Measurements from ENCODE around the gene IFNA16.
"Not testable (repeated sequence)": the region's sequence is repeated elsewhere in the genome, so short reads cannot be mapped to it uniquely, and the experiment has no call there.

Gene IFNA16
- long read RNA-seq: 0 reads

DNA sequence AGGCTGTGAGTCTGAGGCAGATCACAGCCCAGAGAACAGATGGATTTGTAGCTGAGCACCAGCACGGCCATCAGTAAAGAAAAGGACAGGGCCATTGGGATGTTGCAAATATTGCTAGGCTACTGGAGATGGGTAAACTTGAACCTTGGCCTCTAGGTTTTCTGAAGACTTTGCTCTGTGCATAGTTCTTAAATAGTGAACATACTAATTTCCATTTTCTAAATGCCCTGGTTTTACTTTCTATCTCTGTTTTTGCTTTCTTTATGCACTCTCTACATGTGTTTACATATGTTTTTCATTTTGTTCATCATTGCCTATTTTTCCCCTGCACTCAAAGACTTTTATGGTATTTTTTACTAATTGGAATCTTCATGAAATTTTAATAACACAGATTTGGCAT is at the start of gene IFNA16:
Gene IFNA16 (minus strand): TSS at position 101 of the 400 bp plus-strand sequence. CDS start 6 bp downstream, at position 95.
- H3K4me3 ChIP-seq (replicated peaks; ENCODE audit: insufficient read depth, low read length); H3K27ac ChIP-seq (replicated peaks); H3K27me3 ChIP-seq (ENCODE audit: insufficient read depth, poor library complexity, severe bottlenecking); DNase-seq (ENCODE audit: low read depth in 1 of 2, low spot score in 1 of 2): not testable (repeated sequence)

DNA sequence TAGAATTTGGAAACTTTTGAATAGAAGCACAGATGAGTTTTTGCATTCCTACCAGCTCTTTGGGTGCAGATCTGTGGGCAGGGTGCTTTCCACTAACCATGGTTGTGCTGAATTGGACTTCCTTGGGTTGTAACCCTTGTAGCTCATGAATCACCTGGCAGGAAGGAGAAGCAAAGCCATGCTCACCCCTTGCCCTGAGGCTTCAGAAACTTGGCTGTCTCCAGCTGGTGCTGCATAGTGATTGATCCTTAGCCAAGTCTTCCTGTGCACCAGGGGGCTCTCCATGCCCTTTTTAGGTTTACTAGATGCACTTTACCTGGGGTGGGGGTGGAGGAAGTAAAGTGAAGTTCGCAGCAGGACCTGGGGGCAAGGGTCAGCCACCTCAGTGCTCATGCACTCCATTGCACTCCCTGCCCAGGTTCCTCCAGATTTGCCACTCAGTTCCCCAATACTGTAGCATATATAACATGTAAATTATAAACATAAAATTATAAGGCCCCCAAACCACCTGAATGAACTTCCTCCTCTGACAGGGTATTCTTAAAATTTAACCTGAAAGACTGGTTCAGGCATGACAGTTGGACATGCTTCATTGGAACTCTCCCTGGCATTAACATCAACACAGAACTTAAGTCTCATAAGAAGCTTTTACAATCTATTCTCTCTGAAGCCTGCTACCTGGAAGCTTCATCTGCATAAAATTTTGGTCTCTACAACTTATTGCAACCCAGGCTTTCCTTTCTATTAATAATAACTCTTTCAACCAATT is 48.5 kb upstream of the IFNA16 start:
- DNase-seq (ENCODE audit: low read depth in 1 of 2, low spot score in 1 of 2): no peak
- TF ChIP-seq SPI1 (IDR thresholded peaks at IDR 0.05; ENCODE audit: borderline replicate concordance, low read depth): no peak
- TF ChIP-seq, protein P1, sequence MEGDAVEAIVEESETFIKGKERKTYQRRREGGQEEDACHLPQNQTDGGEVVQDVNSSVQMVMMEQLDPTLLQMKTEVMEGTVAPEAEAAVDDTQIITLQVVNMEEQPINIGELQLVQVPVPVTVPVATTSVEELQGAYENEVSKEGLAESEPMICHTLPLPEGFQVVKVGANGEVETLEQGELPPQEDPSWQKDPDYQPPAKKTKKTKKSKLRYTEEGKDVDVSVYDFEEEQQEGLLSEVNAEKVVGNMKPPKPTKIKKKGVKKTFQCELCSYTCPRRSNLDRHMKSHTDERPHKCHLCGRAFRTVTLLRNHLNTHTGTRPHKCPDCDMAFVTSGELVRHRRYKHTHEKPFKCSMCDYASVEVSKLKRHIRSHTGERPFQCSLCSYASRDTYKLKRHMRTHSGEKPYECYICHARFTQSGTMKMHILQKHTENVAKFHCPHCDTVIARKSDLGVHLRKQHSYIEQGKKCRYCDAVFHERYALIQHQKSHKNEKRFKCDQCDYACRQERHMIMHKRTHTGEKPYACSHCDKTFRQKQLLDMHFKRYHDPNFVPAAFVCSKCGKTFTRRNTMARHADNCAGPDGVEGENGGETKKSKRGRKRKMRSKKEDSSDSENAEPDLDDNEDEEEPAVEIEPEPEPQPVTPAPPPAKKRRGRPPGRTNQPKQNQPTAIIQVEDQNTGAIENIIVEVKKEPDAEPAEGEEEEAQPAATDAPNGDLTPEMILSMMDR (IDR thresholded peaks at IDR 0.05; ENCODE audit: insufficient read depth, low read length): no peak
- no peak for TF ChIP-seq GABPA (IDR thresholded peaks at IDR 0.05; ENCODE audit: low read depth)
- TF ChIP-seq, protein P2, sequence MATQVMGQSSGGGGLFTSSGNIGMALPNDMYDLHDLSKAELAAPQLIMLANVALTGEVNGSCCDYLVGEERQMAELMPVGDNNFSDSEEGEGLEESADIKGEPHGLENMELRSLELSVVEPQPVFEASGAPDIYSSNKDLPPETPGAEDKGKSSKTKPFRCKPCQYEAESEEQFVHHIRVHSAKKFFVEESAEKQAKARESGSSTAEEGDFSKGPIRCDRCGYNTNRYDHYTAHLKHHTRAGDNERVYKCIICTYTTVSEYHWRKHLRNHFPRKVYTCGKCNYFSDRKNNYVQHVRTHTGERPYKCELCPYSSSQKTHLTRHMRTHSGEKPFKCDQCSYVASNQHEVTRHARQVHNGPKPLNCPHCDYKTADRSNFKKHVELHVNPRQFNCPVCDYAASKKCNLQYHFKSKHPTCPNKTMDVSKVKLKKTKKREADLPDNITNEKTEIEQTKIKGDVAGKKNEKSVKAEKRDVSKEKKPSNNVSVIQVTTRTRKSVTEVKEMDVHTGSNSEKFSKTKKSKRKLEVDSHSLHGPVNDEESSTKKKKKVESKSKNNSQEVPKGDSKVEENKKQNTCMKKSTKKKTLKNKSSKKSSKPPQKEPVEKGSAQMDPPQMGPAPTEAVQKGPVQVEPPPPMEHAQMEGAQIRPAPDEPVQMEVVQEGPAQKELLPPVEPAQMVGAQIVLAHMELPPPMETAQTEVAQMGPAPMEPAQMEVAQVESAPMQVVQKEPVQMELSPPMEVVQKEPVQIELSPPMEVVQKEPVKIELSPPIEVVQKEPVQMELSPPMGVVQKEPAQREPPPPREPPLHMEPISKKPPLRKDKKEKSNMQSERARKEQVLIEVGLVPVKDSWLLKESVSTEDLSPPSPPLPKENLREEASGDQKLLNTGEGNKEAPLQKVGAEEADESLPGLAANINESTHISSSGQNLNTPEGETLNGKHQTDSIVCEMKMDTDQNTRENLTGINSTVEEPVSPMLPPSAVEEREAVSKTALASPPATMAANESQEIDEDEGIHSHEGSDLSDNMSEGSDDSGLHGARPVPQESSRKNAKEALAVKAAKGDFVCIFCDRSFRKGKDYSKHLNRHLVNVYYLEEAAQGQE (IDR thresholded peaks at IDR 0.05; ENCODE audit: insufficient replicate concordance, low read depth): no peak
- TF ChIP-seq POLR2AphosphoS5 (IDR thresholded peaks at IDR 0.05; ENCODE audit: low read depth): no peak
- H3K27me3 ChIP-seq (ENCODE audit: insufficient read depth, poor library complexity, severe bottlenecking): no peaks in the 10 kb centered on the region
- H3K4me3 ChIP-seq (replicated peaks; ENCODE audit: insufficient read depth, low read length): no peak overlapping the region
- no peak overlapping the region for H3K27ac ChIP-seq (replicated peaks)

DNA sequence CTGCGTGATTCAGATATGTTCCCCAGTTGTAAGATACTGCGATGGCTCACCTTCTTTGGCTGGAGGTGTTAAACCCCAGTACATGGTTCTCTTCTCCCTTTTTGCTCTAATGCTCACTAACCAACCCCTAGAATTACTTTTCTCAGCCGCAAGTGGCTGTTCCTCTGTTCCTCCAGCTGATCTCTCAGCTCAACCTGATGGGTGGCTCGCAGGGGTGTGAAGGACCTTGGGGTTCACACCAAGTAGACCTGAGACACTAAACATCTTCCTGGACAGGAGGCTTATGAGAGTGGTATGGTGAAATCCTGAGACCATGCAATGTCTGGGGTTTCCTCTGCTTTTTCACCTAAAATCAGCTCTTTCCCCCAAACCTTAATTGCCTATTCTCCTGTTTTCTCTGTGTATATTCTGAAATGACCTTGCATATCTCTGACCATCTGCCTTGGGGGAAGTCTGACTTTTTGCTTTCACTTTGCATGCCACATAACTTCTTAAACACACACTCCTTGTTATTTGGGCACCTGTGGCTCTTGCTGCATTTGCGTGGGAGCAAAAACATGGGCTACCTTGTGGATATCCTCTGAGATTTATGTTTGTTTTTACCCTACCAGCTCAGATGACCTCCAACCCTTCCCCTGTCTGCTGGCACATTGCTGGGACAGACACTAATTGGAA is 38.6 kb upstream of the IFNA16 start:
- DNase-seq (ENCODE audit: low read depth in 1 of 2, low spot score in 1 of 2): no peak
- TF ChIP-seq, protein P2 (IDR thresholded peaks at IDR 0.05; ENCODE audit: insufficient replicate concordance, low read depth): no peak
- no peak for TF ChIP-seq GABPA (IDR thresholded peaks at IDR 0.05; ENCODE audit: low read depth)
- TF ChIP-seq, protein P1 (IDR thresholded peaks at IDR 0.05; ENCODE audit: insufficient read depth, low read length): no peak
- no peak for TF ChIP-seq POLR2AphosphoS5 (IDR thresholded peaks at IDR 0.05; ENCODE audit: low read depth)
- TF ChIP-seq SPI1 (IDR thresholded peaks at IDR 0.05; ENCODE audit: borderline replicate concordance, low read depth): no peak
- Histone ChIP-seq H3K27ac (replicated peaks) (no peak overlapping the region), H3K4me3 (replicated peaks; ENCODE audit: insufficient read depth, low read length) (no peak overlapping the region), H3K27me3 (ENCODE audit: insufficient read depth, poor library complexity, severe bottlenecking) (no peaks in the 10 kb centered on the region)

DNA sequence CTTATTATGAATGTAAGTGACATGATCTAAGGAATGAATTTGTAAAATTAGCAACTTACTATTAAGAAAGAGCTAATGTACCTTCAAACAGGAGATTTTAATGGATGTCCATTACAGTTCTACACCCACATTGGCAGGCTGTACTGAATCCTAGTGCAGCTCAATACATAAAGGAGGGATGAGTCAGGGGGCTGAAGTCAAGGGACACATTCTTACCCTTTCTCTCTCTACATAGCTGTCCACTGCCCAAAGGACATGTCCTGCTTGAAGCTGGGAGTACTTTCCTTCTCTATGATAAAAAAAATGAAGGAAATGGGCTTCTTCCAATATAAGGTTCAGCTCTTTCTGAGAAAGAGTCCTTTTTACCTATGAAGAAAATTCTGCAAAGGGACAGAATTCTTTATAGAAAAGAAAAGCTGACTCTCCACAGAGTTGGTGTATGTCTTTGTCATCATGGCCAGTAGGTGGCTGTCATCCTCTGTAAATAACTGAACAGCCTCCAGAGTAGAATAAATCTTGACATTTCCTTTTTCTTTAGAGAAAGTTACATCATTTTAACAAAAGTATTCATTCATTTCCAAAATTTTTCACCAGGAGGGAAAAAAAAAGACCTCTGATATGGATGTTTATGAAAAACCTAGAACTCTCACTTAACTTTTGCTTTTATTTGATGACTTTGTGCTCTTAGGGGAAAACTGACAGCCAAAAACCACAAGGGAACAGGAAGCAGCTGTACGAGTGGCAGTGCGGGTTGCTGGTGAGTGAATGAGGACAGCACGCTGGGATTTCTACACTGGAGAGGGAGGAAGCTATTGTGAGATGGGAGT is 35.8 kb upstream of the IFNA16 start:
- H3K4me3 ChIP-seq (replicated peaks; ENCODE audit: insufficient read depth, low read length): no peak overlapping the region
- peak; percentile 12 to 79 for DNase-seq (ENCODE audit: low read depth in 1 of 2, low spot score in 1 of 2)
- peak; percentile 72 for TF ChIP-seq POLR2AphosphoS5 (IDR thresholded peaks at IDR 0.05; ENCODE audit: low read depth)
- TF ChIP-seq, protein P2 (IDR thresholded peaks at IDR 0.05; ENCODE audit: insufficient replicate concordance, low read depth): no peak
- TF ChIP-seq SPI1 (IDR thresholded peaks at IDR 0.05; ENCODE audit: borderline replicate concordance, low read depth): peak; percentile 11; the same call in 1 of the 2 replicates
- TF ChIP-seq GABPA (IDR thresholded peaks at IDR 0.05; ENCODE audit: low read depth): no peak
- TF ChIP-seq, protein P1 (IDR thresholded peaks at IDR 0.05; ENCODE audit: insufficient read depth, low read length): no peak
- no peak overlapping the region for H3K27ac ChIP-seq (replicated peaks)
- H3K27me3 ChIP-seq (ENCODE audit: insufficient read depth, poor library complexity, severe bottlenecking): no peaks in the 10 kb centered on the region
